Measurements from ENCODE around the gene FARS2.

DNA sequence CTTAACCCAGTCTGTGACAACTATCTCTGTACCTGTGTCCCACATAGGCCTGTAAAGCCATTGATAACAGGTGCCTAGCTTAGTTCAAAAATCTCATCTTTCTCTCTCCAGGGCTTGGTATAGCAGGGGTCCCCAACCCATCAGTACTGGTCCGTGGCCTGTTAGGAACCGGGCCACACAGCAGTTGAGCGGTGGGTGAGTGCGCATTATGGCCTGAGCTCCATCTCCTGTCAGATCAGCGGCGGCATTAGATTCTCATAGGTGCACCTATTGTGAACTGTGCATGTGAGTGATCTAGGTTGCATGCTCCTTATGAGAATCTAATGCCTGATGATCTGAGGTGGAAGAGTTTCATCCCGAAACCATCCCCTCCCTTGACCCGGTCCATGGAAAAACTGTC lies 3.9 kb upstream of the FARS2 start:
- TF ChIP-seq, protein P1, sequence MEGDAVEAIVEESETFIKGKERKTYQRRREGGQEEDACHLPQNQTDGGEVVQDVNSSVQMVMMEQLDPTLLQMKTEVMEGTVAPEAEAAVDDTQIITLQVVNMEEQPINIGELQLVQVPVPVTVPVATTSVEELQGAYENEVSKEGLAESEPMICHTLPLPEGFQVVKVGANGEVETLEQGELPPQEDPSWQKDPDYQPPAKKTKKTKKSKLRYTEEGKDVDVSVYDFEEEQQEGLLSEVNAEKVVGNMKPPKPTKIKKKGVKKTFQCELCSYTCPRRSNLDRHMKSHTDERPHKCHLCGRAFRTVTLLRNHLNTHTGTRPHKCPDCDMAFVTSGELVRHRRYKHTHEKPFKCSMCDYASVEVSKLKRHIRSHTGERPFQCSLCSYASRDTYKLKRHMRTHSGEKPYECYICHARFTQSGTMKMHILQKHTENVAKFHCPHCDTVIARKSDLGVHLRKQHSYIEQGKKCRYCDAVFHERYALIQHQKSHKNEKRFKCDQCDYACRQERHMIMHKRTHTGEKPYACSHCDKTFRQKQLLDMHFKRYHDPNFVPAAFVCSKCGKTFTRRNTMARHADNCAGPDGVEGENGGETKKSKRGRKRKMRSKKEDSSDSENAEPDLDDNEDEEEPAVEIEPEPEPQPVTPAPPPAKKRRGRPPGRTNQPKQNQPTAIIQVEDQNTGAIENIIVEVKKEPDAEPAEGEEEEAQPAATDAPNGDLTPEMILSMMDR (IDR thresholded peaks at IDR 0.05) = no peak
- TF ChIP-seq POLR2AphosphoS5 (IDR thresholded peaks at IDR 0.05) = no peak
